GM21529 (cell line): ENCODE measurements around the gene EMC9.

Source experiments
- ATAC-seq: cut with Tn5 transposase; IDR thresholded peaks from one replicate; pipeline ENCODE4 v1.9.1; 2021; ENCODE audit not compliant: unreplicated experiment

The EMC9 gene

GRCh38 chr14:24177041-24177825, 35.8 kb upstream of the EMC9 start:
- no peak for ATAC-seq

- no peak for ATAC-seq
Measured at GRCh38 chr14:24176599-24176998, 35.2 kb upstream of the EMC9 start.

- ATAC-seq: no peak
Measured at GRCh38 chr14:24172871-24173281, 31.5 kb upstream of the EMC9 start.

GRCh38 chr14:24172261-24172860, 31.0 kb upstream of the EMC9 start:
- ATAC-seq: no peak

- peak; percentile 86 for ATAC-seq
Measured at GRCh38 chr14:24171422-24172260, 30.2 kb upstream of the EMC9 start, which contains the start of gene REC8. Gene REC8, plus strand, starts transcription at chr14:24172080. Its CDS starts 473 bp downstream, at chr14:24172553.

GRCh38 chr14:24167469-24168114, 26.2 kb upstream of the EMC9 start:
- ATAC-seq: no peak

- ATAC-seq: no peak
Measured at GRCh38 chr14:24165785-24166184, 24.4 kb upstream of the EMC9 start.

GRCh38 chr14:24164518-24164991, 23.2 kb upstream of the EMC9 start:
- ATAC-seq: no peak

- ATAC-seq: no peak
Measured at GRCh38 chr14:24162093-24162492, 20.7 kb upstream of the EMC9 start.

- ATAC-seq: peak; percentile 83
Measured at GRCh38 chr14:24160850-24161804, 19.7 kb upstream of the EMC9 start, which contains the start of gene IRF9. Gene IRF9, plus strand, starts transcription at chr14:24161265. Its CDS starts 880 bp downstream, at chr14:24162145.

- no peak for ATAC-seq
Measured at GRCh38 chr14:24160499-24160849, 19.1 kb upstream of the EMC9 start.

- no peak for ATAC-seq
Measured at GRCh38 chr14:24159777-24160498, 18.5 kb upstream of the EMC9 start.

- no peak for ATAC-seq
Measured at GRCh38 chr14:24157331-24157730, 15.9 kb upstream of the EMC9 start.

GRCh38 chr14:24156840-24157239, 15.4 kb upstream of the EMC9 start:
- ATAC-seq: no peak

- ATAC-seq: no peak
Measured at GRCh38 chr14:24155100-24155499, 13.7 kb upstream of the EMC9 start.

- no peak for ATAC-seq
Measured at GRCh38 chr14:24151404-24152080, 10.2 kb upstream of the EMC9 start.

- ATAC-seq: no peak
Measured at GRCh38 chr14:24150993-24151392, 9.6 kb upstream of the EMC9 start.

- no peak for ATAC-seq
Measured at GRCh38 chr14:24150567-24150966, 9.2 kb upstream of the EMC9 start.

GRCh38 chr14:24150061-24150460, 8.7 kb upstream of the EMC9 start:
- no peak for ATAC-seq
